ENCODE data around the gene CMC4.

The CMC4 gene

DNA sequence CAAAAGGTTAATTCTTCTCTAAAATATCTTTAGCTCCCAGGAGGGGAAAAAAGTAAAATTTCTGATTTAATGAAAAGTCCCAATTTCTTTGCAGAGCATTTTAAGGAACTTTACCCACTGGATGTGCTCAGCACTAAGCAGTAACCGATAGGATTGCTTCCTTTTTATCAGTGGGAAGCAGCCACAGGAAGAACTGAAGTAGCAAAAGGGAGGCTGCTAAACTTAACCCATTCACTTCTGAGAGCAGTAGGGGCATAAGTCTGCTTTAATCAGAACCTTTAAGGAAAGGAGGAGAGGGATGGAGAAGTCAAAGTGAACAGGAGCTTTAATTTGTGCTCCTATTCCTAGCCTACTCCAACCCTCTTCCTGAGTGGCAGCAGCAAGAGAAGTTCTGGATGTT, 48.4 kb downstream of the CMC4 start, which contains the start of gene F8:
TSS of gene F8 (minus strand) at position 139 of the 400 bp plus-strand sequence. CDS start 171 bp downstream, outside the sequence.
- no peak within 1 kb of the TSS for H3K27ac ChIP-seq
- TF ChIP-seq CTCF (conservative IDR thresholded peaks at IDR 0.05) = no peak
- TF ChIP-seq ZFX (IDR thresholded peaks at IDR 0.05) = no peak

GRCh38 chrX:155020591-155020990, 50.3 kb downstream of the CMC4 start:
- TF ChIP-seq CTCF (conservative IDR thresholded peaks at IDR 0.05) (no peak), ZFX (IDR thresholded peaks at IDR 0.05) (no peak)
- H3K27ac ChIP-seq = no peak overlapping the region
